HCT116 (cell line): Measurements from ENCODE around the gene KLHDC10. TPM values are rescaled to one million over a fixed set of nuclear protein-coding genes. Genes with fewer than 3 reads are reported as not detected.

ENCODE experiments used
- ATAC-seq: fragments of 200-7000 bp; cut with Tn5 transposase; 2 replicates; pipeline ENCODE4 v1.9.1; 2020; ENCODE audit warnings: mild to moderate bottlenecking, moderate library complexity
- BruUV-seq: library from RNA; stranded (reverse); fragments of 400-500 nt; replicated peaks from 2 replicates; lab custom pipeline; 2021; lab: Mats Ljungman, UMichigan
- CTCF ChIA-PET: fragments of 300-600 bp; sonication (Branson Sonifier 250); formaldehyde crosslinking; loops from one replicate; lab custom pipeline; 2021; ENCODE audit warnings: antibody characterized with exemption; lab: Charles Lee
- POLR2A ChIA-PET: fragments of 300-600, 350-600 bp; sonication (Branson Sonifier 250); formaldehyde crosslinking; loops from one replicate; lab custom pipeline; 2021; ENCODE audit warnings: antibody characterized with exemption; lab: Charles Lee
- RAD21 ChIA-PET, 2 experiments: fragments of 300-600 bp; sonication (Branson Sonifier 250); formaldehyde crosslinking; loops; one replicate each; lab custom pipeline; 2023; ENCODE audit warnings: low total read pairs in 2 of 2; ENCODE audit not compliant: uncharacterized antibody in 2 of 2, unreplicated experiment in 2 of 2, low non-redundant PET in 1 of 2; lab: Charles Lee
- DNase-seq: peaks from one replicate; pipeline ENCODE4 v3.0.0-alpha.2; 2010; ENCODE audit warnings: low read depth, low spot score
- H2AFZ ChIP-seq: fragments of 200-600 bp; shearing (Covaris generic), sonication (generic); 2 replicates; pipeline ENCODE4 v1.6.1; 2017; ENCODE audit warnings: low read depth, mixed run types, mixed read lengths, antibody characterized with exemption, low read length; ENCODE audit not compliant: poor library complexity, severe bottlenecking
- H3K27ac ChIP-seq: 2 replicates; pipeline ENCODE4 v1.5.1; 2012; ENCODE audit warnings: low read depth, low read length
- H3K27me3 ChIP-seq: fragments of 200-600 bp; sonication (generic); 2 replicates; pipeline ENCODE4 v1.6.1; 2016; ENCODE audit warnings: mixed run types, low read length, mixed read lengths; ENCODE audit not compliant: insufficient read depth
- H3K36me3 ChIP-seq, 2 experiments: fragments of 200-500 bp in 1 of 2; fragments of 200-600 bp in 1 of 2; sonication (Bioruptor generic) in 1 of 2; sonication (generic) in 1 of 2; 2 replicates each; pipeline versions ENCODE4 v1.5.1 to v1.6.1; 2014 to 2016; ENCODE audit warnings: low read length in 2 of 2, inconsistent platforms in 1 of 2, mixed read lengths in 1 of 2, mixed run types in 1 of 2; ENCODE audit not compliant: insufficient read depth in 2 of 2, control insufficient read depth in 1 of 2
- H3K4me1 ChIP-seq, 2 experiments: fragments of 200-600 bp in 1 of 2; sonication (generic) in 1 of 2; 2 replicates each; pipeline versions ENCODE4 v1.5.1 to v1.6.1; 2012 to 2017; ENCODE audit warnings: low read length in 2 of 2, inconsistent platforms in 1 of 2, mild to moderate bottlenecking in 1 of 2, mixed read lengths in 1 of 2, mixed run types in 1 of 2, moderate library complexity in 1 of 2; ENCODE audit not compliant: insufficient read depth in 2 of 2, control insufficient read depth in 1 of 2
- H3K4me2 ChIP-seq: fragments of 200-600 bp; sonication (generic); 2 replicates; pipeline ENCODE4 v1.6.1; 2017; ENCODE audit warnings: mixed run types, low read length, mixed read lengths
- H3K4me3 ChIP-seq, 2 experiments: fragments of 200-600 bp in 1 of 2; sonication (generic) in 1 of 2; replicated peaks in 1 of 2; 2 replicates each; pipeline ENCODE4 v1.5.1; 2011 to 2016; ENCODE audit warnings: low read length in 2 of 2, control low read depth in 1 of 2, low read depth in 1 of 2, mild to moderate bottlenecking in 1 of 2, mixed read lengths in 1 of 2, mixed run types in 1 of 2
- H3K79me2 ChIP-seq: fragments of 200-600 bp; sonication (generic); 2 replicates; pipeline ENCODE4 v1.6.1; 2017; ENCODE audit warnings: mild to moderate bottlenecking, mixed run types, low read length, moderate library complexity, mixed read lengths; ENCODE audit not compliant: insufficient read depth
- H3K9ac ChIP-seq: fragments of 200-600 bp; sonication (generic); 2 replicates; pipeline ENCODE4 v1.6.1; 2016; ENCODE audit warnings: low read length, mixed read lengths
- H3K9me2 ChIP-seq: fragments of 200-600 bp; sonication (generic), shearing (Covaris generic); 2 replicates; pipeline ENCODE4 v1.6.1; 2017; ENCODE audit warnings: mixed run types, mild to moderate bottlenecking, moderate library complexity; ENCODE audit not compliant: insufficient read depth
- H3K9me3 ChIP-seq, 2 experiments: fragments of 200-500 bp in 1 of 2; fragments of 200-600 bp in 1 of 2; sonication (Bioruptor generic) in 1 of 2; sonication (generic) in 1 of 2; 2 replicates each; pipeline ENCODE4 v1.6.1; 2014 to 2017; ENCODE audit warnings: low read length in 2 of 2, mixed read lengths in 2 of 2, inconsistent platforms in 1 of 2, low read depth in 1 of 2, mild to moderate bottlenecking in 1 of 2, mixed run types in 1 of 2, moderate library complexity in 1 of 2; ENCODE audit not compliant: control insufficient read depth in 1 of 2, insufficient read depth in 1 of 2
- H4K20me1 ChIP-seq: fragments of 200-600 bp; sonication (generic), shearing (Covaris generic); 2 replicates; pipeline ENCODE4 v1.6.1; 2017; ENCODE audit warnings: mixed run types, mild to moderate bottlenecking, moderate library complexity; ENCODE audit not compliant: insufficient read depth
- CBX3 ChIP-seq: IDR thresholded peaks from 2 replicates; pipeline ENCODE4 v1.6.1; 2012; ENCODE audit warnings: low read depth
- CEBPB ChIP-seq: IDR thresholded peaks from 2 replicates; pipeline ENCODE4 v1.6.1; 2012; ENCODE audit warnings: low read depth
- EGR1 ChIP-seq: IDR thresholded peaks from 2 replicates; pipeline ENCODE4 v1.6.1; 2012; ENCODE audit warnings: low read depth
- EZH2 ChIP-seq: fragments of 200-600 bp; sonication (generic); IDR thresholded peaks from 2 replicates; pipeline ENCODE4 v1.6.1; 2017; ENCODE audit warnings: antibody characterized with exemption, mixed run types
- EZH2phosphoT487 ChIP-seq: fragments of 200-600 bp; IDR thresholded peaks from 2 replicates; pipeline ENCODE4 v1.6.1; 2018; ENCODE audit warnings: antibody characterized with exemption, borderline replicate concordance
- FOSL1 ChIP-seq: IDR thresholded peaks from 2 replicates; pipeline ENCODE4 v1.6.1; 2012; ENCODE audit warnings: low read depth
- JUND ChIP-seq: IDR thresholded peaks from 2 replicates; pipeline ENCODE4 v1.6.1; 2012
- POLR2A ChIP-seq: IDR thresholded peaks from 2 replicates; pipeline ENCODE4 v1.7.0; 2011; ENCODE audit warnings: borderline replicate concordance; ENCODE audit not compliant: insufficient read depth, insufficient read length; ENCODE audit errors: extremely low read depth
- POLR2AphosphoS5 ChIP-seq: IDR thresholded peaks from 2 replicates; pipeline ENCODE4 v1.6.1; 2011; ENCODE audit warnings: mild to moderate bottlenecking, low read depth, low read length, moderate library complexity
- SRF ChIP-seq: IDR thresholded peaks from 2 replicates; pipeline ENCODE4 v1.6.1; 2012; ENCODE audit warnings: low read depth
- ZBTB33 ChIP-seq: IDR thresholded peaks from 2 replicates; pipeline ENCODE4 v1.6.1; 2011; ENCODE audit warnings: mild to moderate bottlenecking, low read length, moderate library complexity; ENCODE audit not compliant: insufficient replicate concordance; ENCODE audit errors: extremely low read depth
- ZNF274 ChIP-seq: fragments of 200-500 bp; sonication (Bioruptor generic); IDR thresholded peaks from 2 replicates; pipeline ENCODE4 v1.6.1; 2014; ENCODE audit warnings: mild to moderate bottlenecking, low read depth, low read length, inconsistent platforms
- intact Hi-C: fragments of 100-400 bp; cut with micrococcal nuclease; formaldehyde crosslinking; loops from 2 replicates; pipeline ENCODE4 v1.10.0; 2022
- total RNA-seq: library from RNA; stranded (reverse); gene quantifications from one replicate; pipeline ENCODE4 v1.2.1, GENCODE V29; 2021; ENCODE audit not compliant: unreplicated experiment
- TF ChIP-seq, protein P1 (sequence below), 3 experiments: fragments of 200-600 bp in 1 of 3; sonication (generic) in 1 of 3; IDR thresholded peaks in 2 of 3; conservative IDR thresholded peaks in 1 of 3; 2 replicates each; pipeline ENCODE4 v1.5.1; 2012 to 2017; ENCODE audit warnings: low read depth in 2 of 3, low read length in 2 of 3, antibody characterized with exemption in 1 of 3, borderline replicate concordance in 1 of 3, control low read depth in 1 of 3, mild to moderate bottlenecking in 1 of 3, mixed read lengths in 1 of 3, mixed run types in 1 of 3, moderate library complexity in 1 of 3; ENCODE audit not compliant: insufficient read depth in 1 of 3
- TF ChIP-seq, protein P2 (sequence below): IDR thresholded peaks from 2 replicates; pipeline ENCODE4 v1.6.1; 2012; ENCODE audit warnings: low read depth
- TF ChIP-seq, protein P3 (sequence below): IDR thresholded peaks from 2 replicates; pipeline ENCODE4 v1.6.1; 2012

The KLHDC10 gene
- total RNA-seq, 1 experiment from 2014 or later: 25.8 TPM

- TF ChIP-seq ZBTB33: no peak
- TF ChIP-seq CEBPB: no peak
- TF ChIP-seq SRF: no peak
- TF ChIP-seq FOSL1: no peak
- no peak for TF ChIP-seq EGR1
- TF ChIP-seq ZNF274: no peak
These were observed 57.1 kb downstream of the KLHDC10 start (continued) for GRCh38 chr7:130127404-130127803.

GRCh38 chr7:130127821-130128317 lies 57.5 kb downstream of the KLHDC10 start:
- BruUV-seq: no TSS peak
- Histone ChIP-seq H3K9me3 (no peaks in the 10 kb centered on the region), H3K4me1 (no peaks in the 10 kb centered on the region), H3K36me3 (peaks cover 20 to 23% of the 10 kb centered on the region in 2 experiments; a peak in 3 of 4 replicates), H3K4me3 (no peak overlapping the region), H4K20me1 (no peaks in the 10 kb centered on the region), H2AFZ (no peak overlapping the region), H3K9me2 (no peaks in the 10 kb centered on the region), H3K27me3 (no peaks in the 10 kb centered on the region), H3K9ac (no peak overlapping the region), H3K4me2 (no peak overlapping the region), H3K79me2 (no peaks in the 10 kb centered on the region), H3K27ac (no peak overlapping the region)
- ChIA-PET RAD21 (no interaction called here), CTCF (no interaction called here), POLR2A (no interaction called here)
- no peak for DNase-seq
- intact Hi-C loops: no loop called here
- ATAC-seq: no peak
- TF ChIP-seq CEBPB: no peak
- TF ChIP-seq, protein P1, sequence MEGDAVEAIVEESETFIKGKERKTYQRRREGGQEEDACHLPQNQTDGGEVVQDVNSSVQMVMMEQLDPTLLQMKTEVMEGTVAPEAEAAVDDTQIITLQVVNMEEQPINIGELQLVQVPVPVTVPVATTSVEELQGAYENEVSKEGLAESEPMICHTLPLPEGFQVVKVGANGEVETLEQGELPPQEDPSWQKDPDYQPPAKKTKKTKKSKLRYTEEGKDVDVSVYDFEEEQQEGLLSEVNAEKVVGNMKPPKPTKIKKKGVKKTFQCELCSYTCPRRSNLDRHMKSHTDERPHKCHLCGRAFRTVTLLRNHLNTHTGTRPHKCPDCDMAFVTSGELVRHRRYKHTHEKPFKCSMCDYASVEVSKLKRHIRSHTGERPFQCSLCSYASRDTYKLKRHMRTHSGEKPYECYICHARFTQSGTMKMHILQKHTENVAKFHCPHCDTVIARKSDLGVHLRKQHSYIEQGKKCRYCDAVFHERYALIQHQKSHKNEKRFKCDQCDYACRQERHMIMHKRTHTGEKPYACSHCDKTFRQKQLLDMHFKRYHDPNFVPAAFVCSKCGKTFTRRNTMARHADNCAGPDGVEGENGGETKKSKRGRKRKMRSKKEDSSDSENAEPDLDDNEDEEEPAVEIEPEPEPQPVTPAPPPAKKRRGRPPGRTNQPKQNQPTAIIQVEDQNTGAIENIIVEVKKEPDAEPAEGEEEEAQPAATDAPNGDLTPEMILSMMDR (IDR thresholded peaks at IDR 0.05 in 2 of 3, conservative IDR thresholded peaks at IDR 0.05 in 1 of 3; ENCODE audit: borderline replicate concordance in 1 of 3, insufficient read depth in 1 of 3, low read depth in 2 of 3, low read length in 2 of 3): no peak
- TF ChIP-seq, protein P2, sequence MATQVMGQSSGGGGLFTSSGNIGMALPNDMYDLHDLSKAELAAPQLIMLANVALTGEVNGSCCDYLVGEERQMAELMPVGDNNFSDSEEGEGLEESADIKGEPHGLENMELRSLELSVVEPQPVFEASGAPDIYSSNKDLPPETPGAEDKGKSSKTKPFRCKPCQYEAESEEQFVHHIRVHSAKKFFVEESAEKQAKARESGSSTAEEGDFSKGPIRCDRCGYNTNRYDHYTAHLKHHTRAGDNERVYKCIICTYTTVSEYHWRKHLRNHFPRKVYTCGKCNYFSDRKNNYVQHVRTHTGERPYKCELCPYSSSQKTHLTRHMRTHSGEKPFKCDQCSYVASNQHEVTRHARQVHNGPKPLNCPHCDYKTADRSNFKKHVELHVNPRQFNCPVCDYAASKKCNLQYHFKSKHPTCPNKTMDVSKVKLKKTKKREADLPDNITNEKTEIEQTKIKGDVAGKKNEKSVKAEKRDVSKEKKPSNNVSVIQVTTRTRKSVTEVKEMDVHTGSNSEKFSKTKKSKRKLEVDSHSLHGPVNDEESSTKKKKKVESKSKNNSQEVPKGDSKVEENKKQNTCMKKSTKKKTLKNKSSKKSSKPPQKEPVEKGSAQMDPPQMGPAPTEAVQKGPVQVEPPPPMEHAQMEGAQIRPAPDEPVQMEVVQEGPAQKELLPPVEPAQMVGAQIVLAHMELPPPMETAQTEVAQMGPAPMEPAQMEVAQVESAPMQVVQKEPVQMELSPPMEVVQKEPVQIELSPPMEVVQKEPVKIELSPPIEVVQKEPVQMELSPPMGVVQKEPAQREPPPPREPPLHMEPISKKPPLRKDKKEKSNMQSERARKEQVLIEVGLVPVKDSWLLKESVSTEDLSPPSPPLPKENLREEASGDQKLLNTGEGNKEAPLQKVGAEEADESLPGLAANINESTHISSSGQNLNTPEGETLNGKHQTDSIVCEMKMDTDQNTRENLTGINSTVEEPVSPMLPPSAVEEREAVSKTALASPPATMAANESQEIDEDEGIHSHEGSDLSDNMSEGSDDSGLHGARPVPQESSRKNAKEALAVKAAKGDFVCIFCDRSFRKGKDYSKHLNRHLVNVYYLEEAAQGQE: no peak
- no peak for TF ChIP-seq JUND
- TF ChIP-seq EZH2phosphoT487: no peak
- no peak for TF ChIP-seq ZNF274
- TF ChIP-seq CBX3: no peak
- TF ChIP-seq, protein P3, sequence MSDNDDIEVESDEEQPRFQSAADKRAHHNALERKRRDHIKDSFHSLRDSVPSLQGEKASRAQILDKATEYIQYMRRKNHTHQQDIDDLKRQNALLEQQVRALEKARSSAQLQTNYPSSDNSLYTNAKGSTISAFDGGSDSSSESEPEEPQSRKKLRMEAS: no peak
- no peak for TF ChIP-seq EZH2
- no peak for TF ChIP-seq POLR2AphosphoS5
- TF ChIP-seq POLR2A: no peak
- no peak for TF ChIP-seq EGR1
- no peak for TF ChIP-seq ZBTB33
